ENCODE measurements around the gene LAMA4. TPM values are rescaled to one million over a fixed set of nuclear protein-coding genes. Genes with fewer than 3 reads are reported as not detected.

LAMA4 gene
- total RNA-seq, 6 experiments from 2014 or later, result 2.9 to 8.3 (median 4.2) TPM

DNA sequence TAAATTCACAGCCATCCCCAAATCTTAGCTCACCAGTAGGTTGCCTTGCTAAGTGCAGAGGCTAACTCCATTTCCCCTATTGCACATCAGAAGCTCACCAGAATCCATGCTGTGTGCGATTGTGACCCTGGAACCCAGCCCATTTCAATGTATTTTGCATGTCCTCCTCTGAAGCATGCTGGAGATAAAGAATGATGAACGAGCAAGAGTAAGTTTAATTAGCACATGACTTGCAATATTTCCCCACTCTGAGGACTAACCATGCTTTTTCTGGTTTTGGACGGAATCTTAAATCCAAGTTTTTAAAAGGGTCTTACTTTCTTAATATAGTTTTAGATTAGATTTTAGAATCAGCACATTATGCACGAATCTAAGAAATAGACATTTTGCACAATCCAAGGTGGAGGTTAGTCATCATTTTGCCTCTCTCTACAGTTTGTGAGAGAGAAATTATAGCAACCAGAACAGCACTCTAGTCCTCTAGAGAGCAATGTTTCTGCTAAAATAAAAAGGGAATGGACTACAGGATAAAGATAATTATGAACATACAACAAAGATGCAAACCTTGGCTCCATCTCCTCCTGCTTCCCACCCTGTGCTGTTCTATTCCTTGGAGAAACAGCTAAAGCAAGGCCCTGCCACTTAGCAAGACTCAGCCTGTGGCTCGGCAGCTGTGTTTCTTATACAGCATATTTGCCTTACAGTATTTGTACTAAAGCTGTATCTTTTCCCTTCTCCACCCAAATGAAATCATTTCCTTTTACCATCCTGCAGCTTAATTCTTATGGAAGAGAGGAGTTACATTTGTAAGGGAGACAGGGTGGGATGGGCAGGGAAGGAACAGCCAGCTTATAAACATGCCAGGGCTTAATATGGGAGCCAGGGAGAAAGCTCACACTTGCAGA, 24.9 kb upstream of the LAMA4 start:
- DNase-seq (no peak), ATAC-seq (no peak)
- H3K4me3 ChIP-seq, result no peak overlapping the region
- WGBS (ENCODE audit: insufficient coverage, low coverage, low lambda C conversion rate, missing lambda C conversion rate), result 44% methylated on average over 5 of the region's 5 CpGs
- no peaks in the 10 kb centered on the region for H3K27me3 ChIP-seq
- intact Hi-C loops (cut with DNase I), result no loop called here
- H3K27ac ChIP-seq, result no peak overlapping the region
- no peaks in the 10 kb centered on the region for H3K36me3 ChIP-seq
- TF ChIP-seq, protein P1, sequence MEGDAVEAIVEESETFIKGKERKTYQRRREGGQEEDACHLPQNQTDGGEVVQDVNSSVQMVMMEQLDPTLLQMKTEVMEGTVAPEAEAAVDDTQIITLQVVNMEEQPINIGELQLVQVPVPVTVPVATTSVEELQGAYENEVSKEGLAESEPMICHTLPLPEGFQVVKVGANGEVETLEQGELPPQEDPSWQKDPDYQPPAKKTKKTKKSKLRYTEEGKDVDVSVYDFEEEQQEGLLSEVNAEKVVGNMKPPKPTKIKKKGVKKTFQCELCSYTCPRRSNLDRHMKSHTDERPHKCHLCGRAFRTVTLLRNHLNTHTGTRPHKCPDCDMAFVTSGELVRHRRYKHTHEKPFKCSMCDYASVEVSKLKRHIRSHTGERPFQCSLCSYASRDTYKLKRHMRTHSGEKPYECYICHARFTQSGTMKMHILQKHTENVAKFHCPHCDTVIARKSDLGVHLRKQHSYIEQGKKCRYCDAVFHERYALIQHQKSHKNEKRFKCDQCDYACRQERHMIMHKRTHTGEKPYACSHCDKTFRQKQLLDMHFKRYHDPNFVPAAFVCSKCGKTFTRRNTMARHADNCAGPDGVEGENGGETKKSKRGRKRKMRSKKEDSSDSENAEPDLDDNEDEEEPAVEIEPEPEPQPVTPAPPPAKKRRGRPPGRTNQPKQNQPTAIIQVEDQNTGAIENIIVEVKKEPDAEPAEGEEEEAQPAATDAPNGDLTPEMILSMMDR (IDR thresholded peaks at IDR 0.05), result no peak
- TF ChIP-seq POLR2A (IDR thresholded peaks at IDR 0.05), result no peak
- H3K4me1 ChIP-seq, result no peaks in the 10 kb centered on the region
- H3K9me3 ChIP-seq, result no peaks in the 10 kb centered on the region

DNA sequence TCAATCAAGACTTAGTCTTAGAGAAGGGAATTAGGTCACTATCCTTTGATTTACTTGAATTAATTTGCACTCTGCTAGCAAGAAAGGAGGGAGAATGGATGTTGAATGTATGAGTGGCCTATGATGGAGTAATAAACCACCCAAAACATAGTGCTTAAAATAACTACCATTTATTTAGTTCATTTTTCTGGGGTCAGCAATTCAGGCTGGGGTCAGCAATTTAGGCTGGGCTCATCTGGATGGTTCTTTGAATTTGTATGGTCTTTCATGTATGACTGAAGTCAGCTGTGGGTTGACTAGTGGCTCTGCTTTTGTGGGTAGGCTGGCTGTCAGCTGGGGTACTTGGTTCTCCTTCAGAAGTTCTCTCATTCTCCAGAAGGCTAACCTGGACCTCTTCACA, 21.0 kb upstream of the LAMA4 start:
- no peak for DNase-seq
- no peaks in the 10 kb centered on the region for H3K9me3 ChIP-seq
- H3K27me3 ChIP-seq, result no peaks in the 10 kb centered on the region
- no peak overlapping the region for H3K27ac ChIP-seq
- H3K4me3 ChIP-seq, result no peak overlapping the region
- intact Hi-C loops (cut with DNase I), result no loop called here
- ATAC-seq, result no peak
- no peaks in the 10 kb centered on the region for H3K36me3 ChIP-seq
- H3K4me1 ChIP-seq, result no peaks in the 10 kb centered on the region
- TF ChIP-seq POLR2A (IDR thresholded peaks at IDR 0.05), result no peak
- TF ChIP-seq, protein P1 (IDR thresholded peaks at IDR 0.05), result no peak

DNA sequence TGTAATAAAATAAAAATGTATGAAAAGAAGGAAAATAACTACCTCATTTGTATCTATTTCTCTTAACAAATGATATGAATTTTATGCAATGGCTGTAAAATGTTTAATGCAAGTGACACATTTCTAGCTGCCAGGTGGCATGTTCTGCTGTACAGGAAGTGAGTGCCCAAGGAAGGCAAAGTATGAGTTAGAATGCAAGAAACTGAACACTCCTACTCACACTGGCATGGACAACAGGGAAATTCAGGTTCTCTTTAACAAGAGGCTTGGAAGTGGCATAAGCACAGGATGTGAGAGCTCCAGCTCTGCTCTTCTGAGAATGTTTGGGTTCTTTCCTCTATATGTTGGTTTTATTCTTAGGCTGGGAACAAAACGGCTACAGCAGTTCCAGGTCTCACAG, 20.4 kb upstream of the LAMA4 start:
- H3K27me3 ChIP-seq, result no peaks in the 10 kb centered on the region
- no peaks in the 10 kb centered on the region for H3K4me1 ChIP-seq
- no peak overlapping the region for H3K27ac ChIP-seq
- no peak for ATAC-seq
- intact Hi-C loops (cut with DNase I), result no loop called here
- TF ChIP-seq, protein P1 (IDR thresholded peaks at IDR 0.05), result no peak
- no peak for TF ChIP-seq POLR2A (IDR thresholded peaks at IDR 0.05)
- H3K9me3 ChIP-seq, result no peaks in the 10 kb centered on the region
- no CpG with 5 or more reads among the region's 1 CpG for WGBS (ENCODE audit: insufficient coverage, low coverage, low lambda C conversion rate, missing lambda C conversion rate)
- no peak overlapping the region for H3K4me3 ChIP-seq
- no peaks in the 10 kb centered on the region for H3K36me3 ChIP-seq
- no peak for DNase-seq

DNA sequence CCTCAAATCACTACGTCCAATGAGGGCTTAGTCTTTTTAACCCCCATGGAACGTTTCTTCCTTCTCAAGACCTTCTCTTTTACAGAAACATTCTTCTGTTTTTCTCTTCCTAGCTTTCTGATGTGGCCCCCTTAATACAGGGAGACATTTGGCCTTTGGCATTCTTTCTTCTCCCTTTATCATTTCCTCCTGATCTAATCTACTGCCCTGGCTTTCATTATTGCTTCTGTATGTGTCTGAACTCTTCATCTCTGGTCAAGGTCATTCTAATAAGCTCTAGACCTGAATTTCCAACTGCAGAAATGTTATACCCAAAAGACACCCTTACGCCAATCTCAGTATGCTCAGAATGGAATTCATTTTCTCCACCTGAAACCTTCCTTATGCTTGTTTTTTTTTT, 18.4 kb upstream of the LAMA4 start:
- TF ChIP-seq, protein P1 (IDR thresholded peaks at IDR 0.05), result no peak
- no peak for TF ChIP-seq POLR2A (IDR thresholded peaks at IDR 0.05)
- Histone ChIP-seq H3K27me3 (no peaks in the 10 kb centered on the region), H3K4me3 (no peak overlapping the region), H3K9me3 (no peaks in the 10 kb centered on the region), H3K4me1 (no peaks in the 10 kb centered on the region), H3K36me3 (no peaks in the 10 kb centered on the region), H3K27ac (no peak overlapping the region)
- intact Hi-C loops (cut with DNase I), result no loop called here
- DNase-seq (no peak), ATAC-seq (no peak)
- 79% methylated on average over 3 of the region's 3 CpGs for WGBS (ENCODE audit: insufficient coverage, low coverage, low lambda C conversion rate, missing lambda C conversion rate)
